ENCODE measurements around the gene NT5C1B.

DNA sequence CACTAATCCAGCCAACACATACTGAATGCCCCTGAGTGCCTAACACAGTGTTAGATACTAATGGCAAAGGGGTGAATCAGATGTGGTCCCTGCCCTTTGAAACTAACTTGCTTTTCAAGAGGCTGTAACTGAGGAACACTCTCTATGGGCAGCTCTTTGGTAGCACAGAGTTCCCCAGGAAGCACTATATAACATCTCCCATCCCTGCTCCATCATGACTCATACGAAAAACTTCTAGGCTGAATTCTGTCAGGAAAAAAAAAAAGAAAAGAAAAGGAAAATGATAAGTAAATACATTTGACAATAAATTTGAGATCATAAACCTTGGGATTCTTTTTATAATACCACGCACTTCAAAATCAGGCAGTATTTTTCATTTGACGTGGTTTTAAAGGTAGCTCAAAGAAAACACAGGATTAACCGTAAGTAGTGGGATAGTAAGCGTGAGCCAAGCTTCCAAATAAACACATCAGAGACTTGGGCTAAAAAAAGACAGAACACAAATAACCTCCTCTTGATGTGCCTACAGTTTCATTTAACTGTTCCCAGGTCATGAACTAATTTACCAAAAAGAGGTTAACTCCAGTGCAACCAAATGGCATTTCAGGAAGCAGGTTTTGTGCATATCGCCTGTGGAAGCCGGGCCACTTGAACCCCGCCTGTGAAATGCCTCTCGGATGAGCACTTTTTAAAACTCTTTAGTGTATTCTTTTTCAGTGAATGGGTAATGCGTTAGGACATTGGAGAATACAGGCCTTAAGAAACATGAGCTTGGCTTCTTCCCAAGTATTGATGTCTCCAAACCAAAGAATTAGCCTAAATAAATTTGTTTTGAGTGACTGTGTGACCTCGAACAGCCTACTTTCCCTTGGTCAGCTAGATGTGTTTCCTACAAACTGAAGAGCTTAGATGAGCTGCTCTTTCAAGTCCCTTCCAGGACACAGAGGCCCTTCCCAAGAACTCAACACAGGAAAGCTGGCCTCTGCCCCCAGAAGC, 71.0 kb downstream of the NT5C1B start:
- no peak for TF ChIP-seq POLR2A (IDR thresholded peaks at IDR 0.05)
- TF ChIP-seq, protein P1, sequence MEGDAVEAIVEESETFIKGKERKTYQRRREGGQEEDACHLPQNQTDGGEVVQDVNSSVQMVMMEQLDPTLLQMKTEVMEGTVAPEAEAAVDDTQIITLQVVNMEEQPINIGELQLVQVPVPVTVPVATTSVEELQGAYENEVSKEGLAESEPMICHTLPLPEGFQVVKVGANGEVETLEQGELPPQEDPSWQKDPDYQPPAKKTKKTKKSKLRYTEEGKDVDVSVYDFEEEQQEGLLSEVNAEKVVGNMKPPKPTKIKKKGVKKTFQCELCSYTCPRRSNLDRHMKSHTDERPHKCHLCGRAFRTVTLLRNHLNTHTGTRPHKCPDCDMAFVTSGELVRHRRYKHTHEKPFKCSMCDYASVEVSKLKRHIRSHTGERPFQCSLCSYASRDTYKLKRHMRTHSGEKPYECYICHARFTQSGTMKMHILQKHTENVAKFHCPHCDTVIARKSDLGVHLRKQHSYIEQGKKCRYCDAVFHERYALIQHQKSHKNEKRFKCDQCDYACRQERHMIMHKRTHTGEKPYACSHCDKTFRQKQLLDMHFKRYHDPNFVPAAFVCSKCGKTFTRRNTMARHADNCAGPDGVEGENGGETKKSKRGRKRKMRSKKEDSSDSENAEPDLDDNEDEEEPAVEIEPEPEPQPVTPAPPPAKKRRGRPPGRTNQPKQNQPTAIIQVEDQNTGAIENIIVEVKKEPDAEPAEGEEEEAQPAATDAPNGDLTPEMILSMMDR (IDR thresholded peaks at IDR 0.05) = no peak
- no peak for TF ChIP-seq POLR2AphosphoS5 (IDR thresholded peaks at IDR 0.05)
- no peak for TF ChIP-seq EP300 (IDR thresholded peaks at IDR 0.05; ENCODE audit: low read depth)

Data from transverse colon (tissue), 4 donors.